Transverse colon (tissue), 4 donors: ENCODE measurements around the gene NPTN. TPM values are rescaled to one million over a fixed set of nuclear protein-coding genes. Genes with fewer than 3 reads are reported as not detected.

Source experiments
- DNase-seq: peaks from one replicate; pipeline ENCODE4 v3.0.0-alpha.2; 2019
- H3K27ac ChIP-seq, 4 donors: fragments of 200-600 bp; sonication (generic); 2 replicates each; pipeline ENCODE4 v1.5.1; 2016 to 2018; ENCODE audit warnings: inconsistent platforms in 4 of 4
- H3K27me3 ChIP-seq: fragments of 200-600 bp; sonication (generic); 2 replicates; pipeline ENCODE4 v1.5.1; 2017; ENCODE audit warnings: inconsistent platforms
- H3K36me3 ChIP-seq, 4 donors: fragments of 200-600 bp; sonication (generic); 2 replicates each; pipeline ENCODE4 v1.5.1; 2017 to 2019; ENCODE audit warnings: inconsistent platforms in 4 of 4
- H3K4me1 ChIP-seq, 4 donors: fragments of 200-600 bp; sonication (generic); 2 replicates each; pipeline ENCODE4 v1.5.1; 2017 to 2020; ENCODE audit warnings: inconsistent platforms in 4 of 4
- H3K4me3 ChIP-seq, 4 donors: fragments of 200-600 bp; sonication (generic); 1 replicate in 1 of 4; 2 replicates in 3 of 4; pipeline versions ENCODE4 v1.5.1 to v1.6.1; 2017 to 2019; ENCODE audit warnings: inconsistent platforms in 4 of 4
- H3K9me3 ChIP-seq, 2 donors: fragments of 200-600 bp; sonication (generic); 2 replicates each; pipeline ENCODE4 v1.5.1; 2017 to 2019; ENCODE audit warnings: inconsistent platforms in 2 of 2
- CTCF ChIP-seq, 5 experiments: fragments of 200-600 bp in 3 of 5; fragments of 450-650 bp in 2 of 5; sonication (generic) in 3 of 5; IDR thresholded peaks; 1 replicate in 2 of 5; 2 replicates in 3 of 5; pipeline ENCODE4 v1.5.1; 2016 to 2017; ENCODE audit warnings: antibody characterized with exemption in 5 of 5, inconsistent platforms in 3 of 5, mild to moderate bottlenecking in 2 of 5, moderate library complexity in 1 of 5
- EP300 ChIP-seq: sonication (generic); formaldehyde crosslinking; IDR thresholded peaks from one replicate; pipeline ENCODE4 v1.6.1; 2017; ENCODE audit warnings: antibody characterized with exemption, low read depth
- POLR2A ChIP-seq: fragments of 450-650 bp; IDR thresholded peaks from one replicate; pipeline ENCODE4 v1.6.1; 2016; ENCODE audit warnings: antibody characterized with exemption, mild to moderate bottlenecking, moderate library complexity
- POLR2AphosphoS5 ChIP-seq, 3 donors: sonication (generic); formaldehyde crosslinking; IDR thresholded peaks; one replicate each; pipeline ENCODE4 v1.6.1; 2016; ENCODE audit warnings: antibody characterized with exemption in 3 of 3
- WGBS, 2 donors: methylation state at CpG; one replicate each; pipeline ENCODE4 v1.1.5; 2018; ENCODE audit warnings: low coverage in 1 of 2; 5-methylcytosine and 5-hydroxymethylcytosine counted together
- in situ Hi-C, 4 donors: fragments of 200-750 bp; cut with MboI; loops; one replicate each; pipeline versions ENCODE4 v1.15.0 to v1.15.1; 2017; ENCODE audit warnings: low sequenced_read_pairs in 3 of 4, low pct_ligation_motif_present in 1 of 4, low pct_unique_long_range_greater_than_20kb in 1 of 4
- intact Hi-C: fragments of 100-400 bp; cut with DNase I; formaldehyde crosslinking; loops from one replicate; pipeline ENCODE4 v1.15.1; 2023; ENCODE audit warnings: low total_unique reads
- total RNA-seq, 4 donors: library from RNA; depleted of rRNA; stranded (reverse); fragments of >200 nt; gene quantifications; one replicate each; pipeline ENCODE4 v1.1.0, GENCODE V29; 2016

NPTN gene
- total RNA-seq, 4 donors from 2014 or later: 77.8 to 187 (median 135) TPM

DNA sequence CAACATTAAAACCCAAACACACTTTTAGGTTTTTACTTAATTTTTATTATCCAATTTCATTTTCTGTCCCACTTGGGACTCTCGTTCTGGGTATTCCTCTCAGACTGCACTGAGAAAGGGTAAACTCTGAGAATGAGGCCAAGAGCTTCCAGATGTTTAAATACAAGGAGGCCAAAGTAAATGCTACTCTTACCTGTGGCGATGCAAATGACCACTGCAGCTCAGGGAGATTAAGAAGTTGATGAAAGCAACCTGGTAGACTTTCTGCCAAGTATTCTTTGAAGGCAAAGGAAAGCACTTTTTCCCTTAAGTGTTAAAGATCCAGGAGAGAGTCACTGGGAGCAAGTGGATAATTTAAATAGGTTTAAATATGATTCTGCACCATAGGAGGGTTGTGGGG lies 39.1 kb downstream of the NPTN start:
- H3K4me1 ChIP-seq: peaks cover 13 to 60% (median 29%) of the 10 kb centered on the region in 4 donors
- H3K27ac ChIP-seq: no peak overlapping the region

DNA sequence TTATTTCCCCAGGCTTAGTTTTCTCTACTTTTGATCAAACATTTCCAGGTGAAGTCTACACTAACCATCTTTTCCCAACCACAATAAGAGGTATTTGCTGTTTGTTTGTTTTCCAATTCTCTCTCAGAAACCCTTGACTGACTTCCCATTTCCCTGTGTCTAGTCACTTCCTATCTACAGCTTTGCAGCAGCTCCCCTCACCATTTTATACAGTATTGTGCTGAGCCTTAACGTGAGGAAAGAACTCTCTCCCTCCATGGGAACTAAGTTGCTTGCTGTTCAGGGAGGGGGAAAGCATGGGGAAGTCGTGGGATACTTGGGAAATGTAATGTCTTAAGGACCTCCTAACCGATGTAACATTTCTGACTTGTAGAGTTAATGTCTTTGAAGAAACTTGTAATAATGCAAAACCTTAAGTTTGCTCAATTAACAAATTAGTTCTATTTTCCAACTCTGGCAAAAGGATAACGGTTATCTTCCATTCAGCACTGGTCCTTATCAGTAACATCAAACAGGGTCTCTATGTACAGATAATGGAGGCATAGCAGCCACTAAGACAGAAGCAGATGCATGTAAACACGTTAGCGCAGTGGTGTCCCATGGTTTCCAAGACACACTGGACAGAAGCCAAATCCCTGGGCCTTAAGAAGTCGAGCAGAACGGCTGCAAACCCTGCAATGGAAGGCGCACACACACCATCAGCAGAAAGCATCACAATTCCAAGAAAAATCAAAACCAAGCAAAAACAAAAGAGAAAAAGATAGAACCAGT lies 39.7 kb downstream of the NPTN start:
- TF ChIP-seq POLR2AphosphoS5 (IDR thresholded peaks at IDR 0.05) (no peak), CTCF (IDR thresholded peaks at IDR 0.05) (no peak), POLR2A (no peak), EP300 (no peak)
- in situ Hi-C loops (no loop called here), intact Hi-C loops (no loop called here)
- Histone ChIP-seq H3K27me3 (no peaks in the 10 kb centered on the region), H3K27ac (peak overlapping the region in 1 of 4 donors; percentile 3), H3K4me3 (no peak overlapping the region), H3K4me1 (peaks cover 10 to 53% (median 23%) of the 10 kb centered on the region in 4 donors), H3K9me3 (no peaks in the 10 kb centered on the region), H3K36me3 (peaks cover 0 to 21% (median 0%) of the 10 kb centered on the region in 4 donors)
- no peak for DNase-seq
- 69 to 100% methylated on average over 1 to 9 of the region's 9 CpGs for WGBS, 2 donors

More for the DNA sequence above, 39.1 kb downstream of the NPTN start:
- no peak for DNase-seq
- in situ Hi-C loops: no loop called here
- Histone ChIP-seq H3K27me3 (no peaks in the 10 kb centered on the region), H3K36me3 (peaks cover 0 to 17% (median 0%) of the 10 kb centered on the region in 4 donors), H3K4me3 (no peak overlapping the region), H3K9me3 (no peaks in the 10 kb centered on the region)
- TF ChIP-seq POLR2AphosphoS5 (IDR thresholded peaks at IDR 0.05) (no peak), POLR2A (no peak), CTCF (IDR thresholded peaks at IDR 0.05) (no peak), EP300 (no peak)
- 68 to 74% methylated on average over 2 of the region's 2 CpGs for WGBS, 2 donors
- intact Hi-C loops: no loop called here

GRCh38 chr15:73590263-73590662 lies 42.9 kb downstream of the NPTN start:
- H3K27ac ChIP-seq: no peak overlapping the region
- no peaks in the 10 kb centered on the region for H3K27me3 ChIP-seq
- peaks cover 0 to 39% (median 7%) of the 10 kb centered on the region in 4 donors for H3K36me3 ChIP-seq
- intact Hi-C loops: no loop called here
- WGBS, 2 donors: 83 to 85% methylated on average over 4 to 5 of the region's 5 CpGs
- DNase-seq: no peak
- H3K4me1 ChIP-seq: peaks cover 0 to 21% (median 5%) of the 10 kb centered on the region in 4 donors
- TF ChIP-seq POLR2A (no peak), EP300 (no peak), CTCF (IDR thresholded peaks at IDR 0.05) (no peak), POLR2AphosphoS5 (IDR thresholded peaks at IDR 0.05) (no peak)
- H3K9me3 ChIP-seq: no peaks in the 10 kb centered on the region
- in situ Hi-C loops: no loop called here
- no peak overlapping the region for H3K4me3 ChIP-seq

DNA sequence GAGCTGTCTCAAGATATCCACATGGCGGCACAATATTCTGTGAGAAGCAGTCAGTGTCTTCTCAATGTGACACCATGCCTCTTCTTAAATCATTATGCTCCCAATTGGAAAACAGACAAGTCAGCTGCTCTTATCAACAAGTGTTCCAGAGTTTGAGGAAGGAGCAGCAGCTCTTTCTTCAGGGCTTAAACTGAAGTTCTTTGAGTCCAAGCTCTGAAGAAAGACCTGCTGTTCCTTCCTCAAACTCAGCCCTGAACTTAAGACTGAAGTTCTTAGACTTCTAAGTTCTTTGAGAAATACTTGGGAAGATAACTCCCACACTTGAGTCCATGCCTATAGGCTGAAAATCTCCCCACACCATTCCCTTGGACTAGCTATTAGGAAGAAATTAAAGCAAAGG lies 43.4 kb downstream of the NPTN start:
- 100% methylated on average over 1 of the region's 1 CpG for WGBS, 2 donors
- Histone ChIP-seq H3K4me3 (no peak overlapping the region), H3K27ac (no peak overlapping the region), H3K27me3 (no peaks in the 10 kb centered on the region), H3K9me3 (no peaks in the 10 kb centered on the region), H3K4me1 (peaks cover 0 to 16% (median 5%) of the 10 kb centered on the region in 4 donors), H3K36me3 (peaks cover 0 to 39% (median 7%) of the 10 kb centered on the region in 4 donors)
- DNase-seq: no peak
- no peak for TF ChIP-seq CTCF (IDR thresholded peaks at IDR 0.05)
- no peak for TF ChIP-seq POLR2A
- no peak for TF ChIP-seq POLR2AphosphoS5 (IDR thresholded peaks at IDR 0.05)
- no peak for TF ChIP-seq EP300
- in situ Hi-C loops (no loop called here), intact Hi-C loops (no loop called here)
